ENCODE results near the gene PAX1.

The PAX1 gene

DNA sequence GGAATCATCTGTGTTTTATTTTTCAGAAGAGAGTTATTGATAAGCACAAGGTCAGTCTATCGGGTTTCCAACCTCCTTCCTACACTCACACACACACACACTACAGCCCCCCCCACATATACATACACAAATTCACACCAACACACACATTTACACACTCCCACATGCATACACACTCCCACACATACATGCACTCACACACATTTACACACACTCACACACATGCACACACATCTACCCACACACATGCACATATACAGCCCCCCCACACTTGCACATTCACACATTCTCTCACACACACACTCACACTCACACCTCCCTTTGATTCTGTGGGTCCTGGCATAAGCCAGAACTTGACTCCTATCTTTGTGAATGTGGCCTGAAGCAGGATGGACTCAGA is 34.5 kb upstream of the PAX1 start:
- ChIA-PET CTCF (no interaction called here), POLR2A (no interaction called here)
- TF ChIP-seq CTBP1 (IDR thresholded peaks at IDR 0.05; ENCODE audit: borderline replicate concordance): no peak
- TF ChIP-seq BHLHE40 (IDR thresholded peaks at IDR 0.05; ENCODE audit: borderline replicate concordance): no peak
- no peak for TF ChIP-seq TARDBP (IDR thresholded peaks at IDR 0.05)
- TF ChIP-seq ELF4 (IDR thresholded peaks at IDR 0.05): no peak
- TF ChIP-seq NFRKB (IDR thresholded peaks at IDR 0.05): no peak
- no peak for TF ChIP-seq HDGF (IDR thresholded peaks at IDR 0.05; ENCODE audit: borderline replicate concordance)
- TF ChIP-seq, protein P1, sequence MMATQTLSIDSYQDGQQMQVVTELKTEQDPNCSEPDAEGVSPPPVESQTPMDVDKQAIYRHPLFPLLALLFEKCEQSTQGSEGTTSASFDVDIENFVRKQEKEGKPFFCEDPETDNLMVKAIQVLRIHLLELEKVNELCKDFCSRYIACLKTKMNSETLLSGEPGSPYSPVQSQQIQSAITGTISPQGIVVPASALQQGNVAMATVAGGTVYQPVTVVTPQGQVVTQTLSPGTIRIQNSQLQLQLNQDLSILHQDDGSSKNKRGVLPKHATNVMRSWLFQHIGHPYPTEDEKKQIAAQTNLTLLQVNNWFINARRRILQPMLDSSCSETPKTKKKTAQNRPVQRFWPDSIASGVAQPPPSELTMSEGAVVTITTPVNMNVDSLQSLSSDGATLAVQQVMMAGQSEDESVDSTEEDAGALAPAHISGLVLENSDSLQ (IDR thresholded peaks at IDR 0.05): no peak
- TF ChIP-seq FOXA1 (IDR thresholded peaks at IDR 0.05): no peak
- TF ChIP-seq ARNT (IDR thresholded peaks at IDR 0.05): no peak
- no peak for TF ChIP-seq L3MBTL2 (conservative IDR thresholded peaks at IDR 0.05)
- TF ChIP-seq SP1 (IDR thresholded peaks at IDR 0.05): no peak
- no peak for TF ChIP-seq LEF1 (IDR thresholded peaks at IDR 0.05; ENCODE audit: borderline replicate concordance)
- no peak for TF ChIP-seq SUZ12 (IDR thresholded peaks at IDR 0.05)
- TF ChIP-seq FOXK2 (IDR thresholded peaks at IDR 0.05): no peak
- no peak for TF ChIP-seq FOXM1 (IDR thresholded peaks at IDR 0.05; ENCODE audit: borderline replicate concordance)
- no peak for TF ChIP-seq ZNF384 (IDR thresholded peaks at IDR 0.05)
- DNase-seq (ENCODE audit: extremely low spot score): no peak

DNA sequence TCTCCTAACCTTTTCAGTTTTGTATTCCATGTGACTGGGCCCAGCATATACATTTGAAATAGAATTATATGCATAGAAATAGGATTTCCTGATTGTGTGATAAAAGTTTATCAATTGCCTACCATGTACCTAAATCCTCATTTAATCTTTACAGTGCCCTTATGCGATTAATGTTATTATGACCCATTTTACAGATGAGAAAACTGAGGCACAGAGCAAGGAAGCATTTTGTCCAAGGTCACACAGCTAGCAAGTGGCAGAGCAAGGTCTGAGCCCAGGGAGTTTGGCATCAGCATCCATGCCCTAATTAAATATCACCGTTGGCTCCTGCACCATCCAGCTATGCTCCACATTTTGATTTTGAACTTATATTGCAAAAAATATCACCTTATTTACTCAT is 28.2 kb upstream of the PAX1 start:
- no peak for DNase-seq (ENCODE audit: extremely low spot score)
- ChIA-PET CTCF (interaction anchor here (0.7 kb wide), 1 partner anchor 852 kb away, joined by 3 read pairs; no protein-coding TSS in a partner anchor), POLR2A (no interaction called here)
- no peak for TF ChIP-seq LEF1 (IDR thresholded peaks at IDR 0.05; ENCODE audit: borderline replicate concordance)
- TF ChIP-seq SUZ12 (IDR thresholded peaks at IDR 0.05): no peak
- TF ChIP-seq BHLHE40 (IDR thresholded peaks at IDR 0.05; ENCODE audit: borderline replicate concordance): no peak
- no peak for TF ChIP-seq TARDBP (IDR thresholded peaks at IDR 0.05)
- TF ChIP-seq FOXM1 (IDR thresholded peaks at IDR 0.05; ENCODE audit: borderline replicate concordance): no peak
- TF ChIP-seq HDGF (IDR thresholded peaks at IDR 0.05; ENCODE audit: borderline replicate concordance): no peak
- TF ChIP-seq ELF4 (IDR thresholded peaks at IDR 0.05): no peak
- no peak for TF ChIP-seq FOXK2 (IDR thresholded peaks at IDR 0.05)
- no peak for TF ChIP-seq SP1 (IDR thresholded peaks at IDR 0.05)
- TF ChIP-seq, protein P1 (IDR thresholded peaks at IDR 0.05): no peak
- no peak for TF ChIP-seq NFRKB (IDR thresholded peaks at IDR 0.05)
- TF ChIP-seq CTBP1 (IDR thresholded peaks at IDR 0.05; ENCODE audit: borderline replicate concordance): no peak
- TF ChIP-seq L3MBTL2 (conservative IDR thresholded peaks at IDR 0.05): no peak
- no peak for TF ChIP-seq FOXA1 (IDR thresholded peaks at IDR 0.05)
- TF ChIP-seq ZNF384 (IDR thresholded peaks at IDR 0.05): no peak
- no peak for TF ChIP-seq ARNT (IDR thresholded peaks at IDR 0.05)

DNA sequence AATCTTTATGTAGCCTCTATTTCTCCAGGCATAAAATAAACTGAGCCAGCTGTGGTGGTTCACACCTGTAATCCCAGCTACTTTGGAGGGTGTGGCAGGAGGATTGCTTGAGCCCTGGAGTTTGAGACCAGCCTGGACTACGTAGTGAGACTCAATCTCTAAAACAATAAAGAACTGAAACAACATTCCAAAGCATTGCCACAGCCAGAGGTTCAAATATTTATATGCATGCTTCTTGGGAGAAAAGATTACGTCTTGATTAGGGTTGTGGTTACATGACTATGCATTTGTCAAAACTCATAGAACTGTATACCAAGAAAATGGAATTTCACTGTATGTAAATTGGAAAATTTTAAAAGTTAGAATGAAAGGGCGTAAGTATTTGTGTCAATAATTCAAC is 27.7 kb upstream of the PAX1 start:
- no peak for DNase-seq (ENCODE audit: extremely low spot score)
- ChIA-PET POLR2A (no interaction called here), CTCF (interaction anchor here (0.7 kb wide), 1 partner anchor 852 kb away, joined by 3 read pairs; no protein-coding TSS in a partner anchor)
- TF ChIP-seq FOXK2 (IDR thresholded peaks at IDR 0.05) (no peak), SP1 (IDR thresholded peaks at IDR 0.05) (no peak), FOXM1 (IDR thresholded peaks at IDR 0.05; ENCODE audit: borderline replicate concordance) (no peak), ZNF384 (IDR thresholded peaks at IDR 0.05) (no peak), FOXA1 (IDR thresholded peaks at IDR 0.05) (no peak), NFRKB (IDR thresholded peaks at IDR 0.05) (no peak), CTBP1 (IDR thresholded peaks at IDR 0.05; ENCODE audit: borderline replicate concordance) (no peak), TARDBP (IDR thresholded peaks at IDR 0.05) (no peak), BHLHE40 (IDR thresholded peaks at IDR 0.05; ENCODE audit: borderline replicate concordance) (no peak), ARNT (IDR thresholded peaks at IDR 0.05) (no peak), LEF1 (IDR thresholded peaks at IDR 0.05; ENCODE audit: borderline replicate concordance) (no peak), SUZ12 (IDR thresholded peaks at IDR 0.05) (no peak), HDGF (IDR thresholded peaks at IDR 0.05; ENCODE audit: borderline replicate concordance) (no peak), ELF4 (IDR thresholded peaks at IDR 0.05) (no peak), L3MBTL2 (conservative IDR thresholded peaks at IDR 0.05) (no peak)
- TF ChIP-seq, protein P1 (IDR thresholded peaks at IDR 0.05): no peak

DNA sequence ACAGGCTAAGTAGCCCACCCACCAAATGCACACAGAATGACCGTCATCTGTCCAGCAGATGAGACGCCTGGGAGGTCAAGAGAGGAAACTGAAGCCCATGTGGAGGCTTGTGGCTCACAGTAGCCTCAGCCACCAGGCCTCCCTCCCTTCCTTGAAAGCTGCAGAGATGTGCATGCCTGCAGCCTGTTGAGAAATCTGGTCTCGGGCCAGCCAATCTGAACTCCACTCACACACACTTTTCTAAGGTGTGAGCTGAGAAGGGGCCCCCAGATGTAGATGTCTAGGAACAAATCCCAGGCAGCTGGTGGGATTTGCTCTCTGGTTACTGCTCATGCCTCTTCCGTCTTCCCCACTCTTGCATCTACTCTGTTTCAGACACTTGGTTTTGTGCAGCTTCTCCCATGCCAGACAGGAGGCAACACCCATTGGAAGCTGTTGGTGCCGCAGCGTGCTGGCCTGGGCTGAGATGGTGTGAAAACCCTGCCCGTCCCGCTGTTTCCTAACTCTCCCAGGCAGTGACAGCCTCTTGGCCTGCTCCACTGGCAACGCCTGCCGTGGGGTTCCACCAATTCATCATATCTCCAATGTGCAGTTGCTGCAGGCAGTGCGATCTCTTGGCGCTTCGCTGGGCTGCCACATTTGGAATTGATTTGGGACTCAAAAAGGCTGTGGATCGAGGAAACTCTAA is 24.1 kb upstream of the PAX1 start:
- ChIA-PET CTCF (no interaction called here), POLR2A (no interaction called here)
- DNase-seq (ENCODE audit: extremely low spot score): no peak
- no peak for TF ChIP-seq L3MBTL2 (conservative IDR thresholded peaks at IDR 0.05)
- no peak for TF ChIP-seq BHLHE40 (IDR thresholded peaks at IDR 0.05; ENCODE audit: borderline replicate concordance)
- TF ChIP-seq ZNF384 (IDR thresholded peaks at IDR 0.05): no peak
- no peak for TF ChIP-seq SP1 (IDR thresholded peaks at IDR 0.05)
- TF ChIP-seq FOXM1 (IDR thresholded peaks at IDR 0.05; ENCODE audit: borderline replicate concordance): no peak
- no peak for TF ChIP-seq HDGF (IDR thresholded peaks at IDR 0.05; ENCODE audit: borderline replicate concordance)
- no peak for TF ChIP-seq FOXA1 (IDR thresholded peaks at IDR 0.05)
- no peak for TF ChIP-seq TARDBP (IDR thresholded peaks at IDR 0.05)
- no peak for TF ChIP-seq SUZ12 (IDR thresholded peaks at IDR 0.05)

DNA sequence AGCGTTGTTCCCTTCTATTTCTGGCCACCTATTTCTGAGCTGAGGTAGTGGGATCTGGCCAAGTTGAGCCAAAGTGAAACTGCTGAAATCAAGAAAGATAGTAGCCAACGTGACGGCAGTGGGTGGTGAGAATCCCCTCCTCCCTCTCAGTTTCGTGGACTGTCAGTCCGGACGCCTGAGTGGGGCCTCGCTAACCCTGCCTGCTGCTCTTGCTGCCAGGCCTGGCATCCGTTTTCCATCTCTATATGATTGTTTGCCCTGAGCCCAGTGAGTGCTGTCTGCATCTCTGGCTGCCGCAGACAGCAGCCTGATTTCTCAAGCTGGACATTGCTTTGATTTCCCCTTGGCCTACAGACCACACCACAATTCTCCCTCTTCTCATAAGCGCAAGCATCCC is 23.5 kb upstream of the PAX1 start:
- no peak for TF ChIP-seq L3MBTL2 (conservative IDR thresholded peaks at IDR 0.05)
- TF ChIP-seq ARNT (IDR thresholded peaks at IDR 0.05): no peak
- TF ChIP-seq NFRKB (IDR thresholded peaks at IDR 0.05): no peak
- TF ChIP-seq, protein P1 (IDR thresholded peaks at IDR 0.05): no peak
- no peak for TF ChIP-seq CTBP1 (IDR thresholded peaks at IDR 0.05; ENCODE audit: borderline replicate concordance)
- no peak for TF ChIP-seq FOXM1 (IDR thresholded peaks at IDR 0.05; ENCODE audit: borderline replicate concordance)
- TF ChIP-seq FOXA1 (IDR thresholded peaks at IDR 0.05): no peak
- no peak for TF ChIP-seq SUZ12 (IDR thresholded peaks at IDR 0.05)
- CTCF ChIA-PET: interaction anchor here (1.2 kb wide), 1 partner anchor 20 kb away, joined by 3 read pairs; no protein-coding TSS in a partner anchor
- POLR2A ChIA-PET: no interaction called here
- DNase-seq (ENCODE audit: extremely low spot score): no peak

All from HEK293T (cell line).